Esophagus (tissue), 2 donors: ENCODE measurements around the gene TSHZ3. TPM values are rescaled to one million over a fixed set of nuclear protein-coding genes. Genes with fewer than 3 reads are reported as not detected.

Experiments used
- H3K27ac ChIP-seq, 2 donors: one replicate each; pipeline ENCODE4 v1.5.1; 2013; ENCODE audit warnings: low read depth in 2 of 2, mild to moderate bottlenecking in 2 of 2, inconsistent platforms in 1 of 2, low read length in 1 of 2, moderate library complexity in 1 of 2
- H3K27me3 ChIP-seq, 2 donors: one replicate each; pipeline ENCODE4 v1.6.1; 2013; ENCODE audit warnings: low read length in 2 of 2, control low read depth in 1 of 2, mild to moderate bottlenecking in 1 of 2; ENCODE audit not compliant: insufficient read depth in 2 of 2, control insufficient read depth in 1 of 2
- H3K36me3 ChIP-seq, 2 donors: one replicate each; pipeline ENCODE4 v1.6.1; 2013; ENCODE audit warnings: low read length in 1 of 2; ENCODE audit not compliant: control insufficient read depth in 2 of 2, insufficient read depth in 2 of 2
- H3K4me1 ChIP-seq, 2 donors: one replicate each; pipeline ENCODE4 v1.6.1; 2013; ENCODE audit warnings: low read length in 1 of 2; ENCODE audit not compliant: control insufficient read depth in 2 of 2, insufficient read depth in 2 of 2
- H3K4me3 ChIP-seq, 2 donors: one replicate each; pipeline ENCODE4 v1.5.1; 2013; ENCODE audit warnings: low read length in 2 of 2, mild to moderate bottlenecking in 2 of 2, low read depth in 1 of 2, moderate library complexity in 1 of 2
- H3K9me3 ChIP-seq, 2 donors: one replicate each; pipeline ENCODE4 v1.6.1; 2013; ENCODE audit warnings: mild to moderate bottlenecking in 2 of 2, low read depth in 1 of 2, low read length in 1 of 2, moderate library complexity in 1 of 2; ENCODE audit not compliant: control insufficient read depth in 2 of 2, insufficient read depth in 1 of 2
- WGBS, 2 donors: extraction: QIAGEN DNeasy Blood & Tissue Kit; methylation state at CpG; one replicate each; pipeline ENCODE4 v1.1.7; 2013; 5-methylcytosine and 5-hydroxymethylcytosine counted together
- polyA plus RNA-seq, 2 donors: library from polyadenylated mRNA; stranded (reverse); fragments of 200-250 nt; gene quantifications; one replicate each; pipeline ENCODE4 v1.2.3, GENCODE V29; 2013
- donor health status: healthy with polysubstance abuse.
- donor health status: Bipolar disorder and iron deficiency.

The TSHZ3 gene
- polyA plus RNA-seq, 2 donors, result 1.2 to 1.9 TPM

- Histone ChIP-seq H3K27me3 (no peaks in the 10 kb centered on the region), H3K27ac (no peak overlapping the region), H3K9me3 (no peaks in the 10 kb centered on the region), H3K4me1 (no peaks in the 10 kb centered on the region), H3K36me3 (no peaks in the 10 kb centered on the region), H3K4me3 (no peak overlapping the region)
- whole genome bisulfite sequencing, 2 donors, result 91 to 94% methylated on average over 7 of the region's 7 CpGs
These were observed 64.6 kb downstream of the TSHZ3 start for GRCh38 chr19:31284621-31285020.

GRCh38 chr19:31283701-31284100 is 65.5 kb downstream of the TSHZ3 start:
- WGBS, 2 donors, result 89 to 91% methylated on average over 8 of the region's 8 CpGs
- Histone ChIP-seq H3K9me3 (peaks cover 0 to 2% of the 10 kb centered on the region in 2 donors), H3K27me3 (no peaks in the 10 kb centered on the region), H3K4me1 (no peaks in the 10 kb centered on the region), H3K27ac (no peak overlapping the region), H3K36me3 (no peaks in the 10 kb centered on the region), H3K4me3 (no peak overlapping the region)

GRCh38 chr19:31282346-31282745 is 66.9 kb downstream of the TSHZ3 start:
- H3K27ac ChIP-seq, result no peak overlapping the region
- H3K9me3 ChIP-seq, result peaks cover 0 to 2% of the 10 kb centered on the region in 2 donors
- peaks cover 0 to 3% of the 10 kb centered on the region in 2 donors for H3K36me3 ChIP-seq
- WGBS, 2 donors, result 83 to 87% methylated on average over 4 of the region's 4 CpGs
- H3K4me1 ChIP-seq, result no peaks in the 10 kb centered on the region
- no peak overlapping the region for H3K4me3 ChIP-seq
- no peaks in the 10 kb centered on the region for H3K27me3 ChIP-seq

- Histone ChIP-seq H3K27ac (no peak overlapping the region), H3K27me3 (no peaks in the 10 kb centered on the region), H3K4me3 (no peak overlapping the region), H3K36me3 (peaks cover 0 to 6% of the 10 kb centered on the region in 2 donors), H3K9me3 (peaks cover 0 to 2% of the 10 kb centered on the region in 2 donors), H3K4me1 (no peaks in the 10 kb centered on the region)
- 72 to 74% methylated on average over 11 of the region's 11 CpGs for WGBS, 2 donors
These were observed 68.8 kb downstream of the TSHZ3 start for GRCh38 chr19:31280287-31281006.

GRCh38 chr19:31279436-31279765 is 69.8 kb downstream of the TSHZ3 start:
- Histone ChIP-seq H3K36me3 (peaks cover 0 to 6% of the 10 kb centered on the region in 2 donors), H3K4me1 (no peaks in the 10 kb centered on the region), H3K9me3 (peaks cover 0 to 2% of the 10 kb centered on the region in 2 donors), H3K27ac (no peak overlapping the region), H3K4me3 (no peak overlapping the region), H3K27me3 (no peaks in the 10 kb centered on the region)
- WGBS, 2 donors, result 92 to 94% methylated on average over 16 of the region's 16 CpGs

- 92 to 93% methylated on average over 37 of the region's 37 CpGs for WGBS, 2 donors
These were observed 70.4 kb downstream of the TSHZ3 start for GRCh38 chr19:31278555-31279435.

GRCh38 chr19:31277516-31277915 is 71.7 kb downstream of the TSHZ3 start:
- no peaks in the 10 kb centered on the region for H3K27me3 ChIP-seq
- no peak overlapping the region for H3K27ac ChIP-seq
- H3K4me1 ChIP-seq, result no peaks in the 10 kb centered on the region
- peaks cover 0 to 2% of the 10 kb centered on the region in 2 donors for H3K9me3 ChIP-seq
- H3K4me3 ChIP-seq, result no peak overlapping the region
- 88 to 91% methylated on average over 17 of the region's 17 CpGs for WGBS, 2 donors
- H3K36me3 ChIP-seq, result peaks cover 0 to 6% of the 10 kb centered on the region in 2 donors

More at GRCh38 chr19:31278555-31279435, 70.4 kb downstream of the TSHZ3 start:
- Histone ChIP-seq H3K4me3 (no peak overlapping the region), H3K9me3 (peaks cover 0 to 2% of the 10 kb centered on the region in 2 donors), H3K27ac (no peak overlapping the region), H3K27me3 (no peaks in the 10 kb centered on the region), H3K36me3 (peaks cover 0 to 6% of the 10 kb centered on the region in 2 donors), H3K4me1 (no peaks in the 10 kb centered on the region)

GRCh38 chr19:31276831-31277230 is 72.4 kb downstream of the TSHZ3 start:
- 97 to 98% methylated on average over 16 of the region's 16 CpGs for WGBS, 2 donors
- H3K27me3 ChIP-seq, result no peaks in the 10 kb centered on the region
- no peak overlapping the region for H3K4me3 ChIP-seq
- peaks cover 0 to 6% of the 10 kb centered on the region in 2 donors for H3K36me3 ChIP-seq
- H3K27ac ChIP-seq, result no peak overlapping the region
- H3K4me1 ChIP-seq, result no peaks in the 10 kb centered on the region
- H3K9me3 ChIP-seq, result peaks cover 0 to 2% of the 10 kb centered on the region in 2 donors

- H3K27ac ChIP-seq, result no peak overlapping the region
- H3K4me1 ChIP-seq, result no peaks in the 10 kb centered on the region
- peaks cover 0 to 6% of the 10 kb centered on the region in 2 donors for H3K36me3 ChIP-seq
- WGBS, 2 donors, result 58 to 76% methylated on average over 2 of the region's 2 CpGs
- peaks cover 0 to 2% of the 10 kb centered on the region in 2 donors for H3K9me3 ChIP-seq
- H3K4me3 ChIP-seq, result no peak overlapping the region
- no peaks in the 10 kb centered on the region for H3K27me3 ChIP-seq
These were observed 74.2 kb downstream of the TSHZ3 start for GRCh38 chr19:31275068-31275334.
